Glutamatergic neuron (in vitro differentiated cells): Measurements from ENCODE around the gene STAT4. TPM values are rescaled to one million over a fixed set of nuclear protein-coding genes. Genes with fewer than 3 reads are reported as not detected.

ENCODE experiments used
- DNase-seq: peaks from one replicate; pipeline ENCODE4 v3.0.0; 2022
- H3K27ac Mint-ChIP-seq: one replicate; pipeline ENCODE4 v1.8.0; 2020; ENCODE audit warnings: mild to moderate bottlenecking, mixed read lengths, inconsistent platforms; ENCODE audit not compliant: unreplicated experiment
- H3K27me3 Mint-ChIP-seq: one replicate; pipeline ENCODE4 v1.8.0; 2020; ENCODE audit warnings: mild to moderate bottlenecking, moderate library complexity, mixed read lengths, inconsistent platforms; ENCODE audit not compliant: unreplicated experiment
- H3K36me3 Mint-ChIP-seq: one replicate; pipeline ENCODE4 v1.8.0; 2020; ENCODE audit warnings: mild to moderate bottlenecking, mixed read lengths, inconsistent platforms; ENCODE audit not compliant: unreplicated experiment
- H3K4me1 Mint-ChIP-seq: one replicate; pipeline ENCODE4 v1.8.0; 2020; ENCODE audit warnings: mild to moderate bottlenecking, low read depth, mixed read lengths, inconsistent platforms; ENCODE audit not compliant: unreplicated experiment
- H3K4me3 Mint-ChIP-seq: one replicate; pipeline ENCODE4 v1.8.0; 2020; ENCODE audit warnings: mild to moderate bottlenecking, mixed read lengths, inconsistent platforms; ENCODE audit not compliant: unreplicated experiment
- H3K9me3 Mint-ChIP-seq: one replicate; pipeline ENCODE4 v1.8.0; 2020; ENCODE audit warnings: mild to moderate bottlenecking, moderate library complexity, mixed read lengths, inconsistent platforms; ENCODE audit not compliant: unreplicated experiment
- CTCF ChIP-seq: fragments of 200-600 bp; sonication (generic); IDR thresholded peaks from one replicate; pipeline ENCODE4 v1.5.0; 2021; ENCODE audit not compliant: partially characterized antibody, unreplicated experiment
- total RNA-seq: library from RNA; stranded (reverse); fragmentation: NEBNext Ultra II Directional; extraction: Animal tissue kit (Norgen Biotek cat#: 25700); gene quantifications from one replicate; pipeline ENCODE4 v1.2.1, GENCODE V29; 2021; ENCODE audit not compliant: unreplicated experiment

Gene STAT4
- total RNA-seq, 1 donor from 2014 or later = 0.74 TPM

GRCh38 chr2:191128911-191129304 is 21.9 kb downstream of the STAT4 start:
- no peak overlapping the region for H3K27ac Mint-ChIP-seq

GRCh38 chr2:191128172-191128910 is 22.5 kb downstream of the STAT4 start:
- TF ChIP-seq CTCF = no peak

More at GRCh38 chr2:191128911-191129304, 21.9 kb downstream of the STAT4 start:
- DNase-seq = no peak
- no peaks in the 10 kb centered on the region for H3K4me1 Mint-ChIP-seq
- H3K36me3 Mint-ChIP-seq = no peaks in the 10 kb centered on the region
- H3K9me3 Mint-ChIP-seq = no peaks in the 10 kb centered on the region
- H3K4me3 Mint-ChIP-seq = no peak overlapping the region
- H3K27me3 Mint-ChIP-seq = no peaks in the 10 kb centered on the region
- no peak for TF ChIP-seq CTCF

GRCh38 chr2:191127235-191127634 is 23.6 kb downstream of the STAT4 start:
- Mint-ChIP-seq H3K27me3 (no peaks in the 10 kb centered on the region), H3K36me3 (no peaks in the 10 kb centered on the region), H3K4me1 (no peaks in the 10 kb centered on the region), H3K4me3 (no peak overlapping the region), H3K9me3 (no peaks in the 10 kb centered on the region), H3K27ac (no peak overlapping the region)
- no peak for TF ChIP-seq CTCF
- no peak for DNase-seq

More at GRCh38 chr2:191128172-191128910, 22.5 kb downstream of the STAT4 start:
- DNase-seq = no peak
- no peaks in the 10 kb centered on the region for H3K9me3 Mint-ChIP-seq
- H3K36me3 Mint-ChIP-seq = no peaks in the 10 kb centered on the region
- no peak overlapping the region for H3K27ac Mint-ChIP-seq
- H3K4me3 Mint-ChIP-seq = no peak overlapping the region
- no peaks in the 10 kb centered on the region for H3K27me3 Mint-ChIP-seq
- H3K4me1 Mint-ChIP-seq = no peaks in the 10 kb centered on the region

GRCh38 chr2:191126386-191127085 is 24.3 kb downstream of the STAT4 start:
- Mint-ChIP-seq H3K27me3 (no peaks in the 10 kb centered on the region), H3K4me3 (no peak overlapping the region), H3K9me3 (no peaks in the 10 kb centered on the region), H3K27ac (no peak overlapping the region), H3K4me1 (no peaks in the 10 kb centered on the region), H3K36me3 (no peaks in the 10 kb centered on the region)
- DNase-seq = no peak
- no peak for TF ChIP-seq CTCF

GRCh38 chr2:191125646-191126045 is 25.1 kb downstream of the STAT4 start:
- Mint-ChIP-seq H3K9me3 (no peaks in the 10 kb centered on the region), H3K4me1 (no peaks in the 10 kb centered on the region), H3K36me3 (no peaks in the 10 kb centered on the region), H3K27me3 (no peaks in the 10 kb centered on the region), H3K4me3 (no peak overlapping the region), H3K27ac (no peak overlapping the region)
- TF ChIP-seq CTCF = no peak
- DNase-seq = no peak
